ENCODE data around the gene KIF19.

The KIF19 gene

DNA sequence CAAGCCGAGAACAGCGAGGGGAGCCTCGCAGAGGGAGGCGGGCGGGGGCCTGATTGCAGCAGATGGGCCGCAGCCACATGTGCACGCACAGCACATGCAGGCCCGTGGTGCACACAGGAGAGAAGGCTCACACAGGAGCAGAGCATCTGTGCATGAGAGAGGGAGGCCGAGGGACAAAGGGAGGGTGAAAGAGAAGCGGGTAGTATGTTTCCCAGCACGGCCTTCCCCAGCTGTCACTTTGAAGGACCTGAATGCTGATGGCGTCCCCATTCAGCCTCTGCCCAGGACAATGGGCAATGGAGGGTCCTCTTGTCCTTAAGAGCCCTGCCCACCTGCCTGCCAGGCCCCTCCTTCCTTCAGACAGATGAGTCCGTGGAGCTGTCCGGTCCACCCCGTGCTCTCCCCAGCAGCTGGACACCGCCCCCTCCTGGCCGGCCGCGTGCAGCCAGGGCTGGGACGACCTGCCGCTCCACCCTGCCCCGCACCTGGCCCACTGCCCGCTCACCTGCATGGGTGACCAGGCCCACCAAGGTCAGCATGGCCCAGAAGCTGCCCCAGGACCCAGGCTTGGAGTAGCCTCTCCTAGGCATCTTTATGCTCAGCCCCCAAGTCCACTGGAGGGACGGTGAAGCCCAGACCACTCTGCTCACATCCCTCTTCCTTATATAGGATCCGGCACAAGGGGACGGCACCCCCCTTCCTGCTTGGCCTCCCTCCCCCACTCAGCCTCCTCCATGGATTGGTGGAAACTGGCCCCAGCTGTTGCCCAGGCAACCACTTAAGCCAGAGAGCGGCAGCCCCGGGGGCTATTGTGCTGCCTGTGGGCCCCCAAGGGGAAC is 35.4 kb downstream of the KIF19 start, which contains the start of gene BTBD17:
Gene BTBD17, minus strand, starts transcription at position 639 of the 839 bp plus-strand sequence. Its CDS starts 49 bp downstream, at position 590.
- TF ChIP-seq, protein P1, sequence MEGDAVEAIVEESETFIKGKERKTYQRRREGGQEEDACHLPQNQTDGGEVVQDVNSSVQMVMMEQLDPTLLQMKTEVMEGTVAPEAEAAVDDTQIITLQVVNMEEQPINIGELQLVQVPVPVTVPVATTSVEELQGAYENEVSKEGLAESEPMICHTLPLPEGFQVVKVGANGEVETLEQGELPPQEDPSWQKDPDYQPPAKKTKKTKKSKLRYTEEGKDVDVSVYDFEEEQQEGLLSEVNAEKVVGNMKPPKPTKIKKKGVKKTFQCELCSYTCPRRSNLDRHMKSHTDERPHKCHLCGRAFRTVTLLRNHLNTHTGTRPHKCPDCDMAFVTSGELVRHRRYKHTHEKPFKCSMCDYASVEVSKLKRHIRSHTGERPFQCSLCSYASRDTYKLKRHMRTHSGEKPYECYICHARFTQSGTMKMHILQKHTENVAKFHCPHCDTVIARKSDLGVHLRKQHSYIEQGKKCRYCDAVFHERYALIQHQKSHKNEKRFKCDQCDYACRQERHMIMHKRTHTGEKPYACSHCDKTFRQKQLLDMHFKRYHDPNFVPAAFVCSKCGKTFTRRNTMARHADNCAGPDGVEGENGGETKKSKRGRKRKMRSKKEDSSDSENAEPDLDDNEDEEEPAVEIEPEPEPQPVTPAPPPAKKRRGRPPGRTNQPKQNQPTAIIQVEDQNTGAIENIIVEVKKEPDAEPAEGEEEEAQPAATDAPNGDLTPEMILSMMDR (IDR thresholded peaks at IDR 0.05; ENCODE audit: low read depth, low read length, missing control alignments): peak; percentile 60
- Histone ChIP-seq H3K36me3 (replicated peaks) (no peaks in the 10 kb centered on the region), H3K4me3 (ENCODE audit: low read depth, low read length) (no peak within 1 kb of the TSS), H3K27me3 (replicated peaks) (peaks cover 18% of the 10 kb centered on the region), H3K27ac (no peak within 1 kb of the TSS)
- in situ Hi-C loops (cut with HindIII; ENCODE audit: low pct_ligation_motif_present, low sequenced_read_pairs): no loop called here
- DNase-seq: peak; percentile 5

DNA sequence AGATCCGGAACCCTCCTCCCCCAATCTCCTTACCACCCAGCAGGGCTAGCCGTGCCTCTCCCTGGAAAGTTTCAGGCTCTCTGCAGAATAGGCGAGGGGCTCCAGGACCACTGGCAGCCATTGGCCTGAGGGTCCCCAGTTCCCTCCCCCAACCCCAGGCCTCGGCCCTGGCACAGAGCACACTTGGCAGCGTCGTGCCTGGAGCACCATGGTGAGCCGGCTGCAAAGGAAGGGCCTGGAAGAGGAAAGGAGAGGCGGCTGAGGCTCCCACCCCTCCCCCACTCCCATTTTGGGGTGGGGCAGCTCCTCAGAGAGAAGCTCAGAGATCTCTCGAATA is 36.0 kb downstream of the KIF19 start:
- peaks cover 12% of the 10 kb centered on the region for H3K27me3 ChIP-seq (replicated peaks)
- H3K27ac ChIP-seq: no peak overlapping the region
- no peaks in the 10 kb centered on the region for H3K36me3 ChIP-seq (replicated peaks)
- DNase-seq: no peak
- H3K4me3 ChIP-seq (ENCODE audit: low read depth, low read length): no peak overlapping the region
- in situ Hi-C loops (cut with HindIII; ENCODE audit: low pct_ligation_motif_present, low sequenced_read_pairs): no loop called here
- TF ChIP-seq, protein P1 (IDR thresholded peaks at IDR 0.05; ENCODE audit: low read depth, low read length, missing control alignments): no peak

DNA sequence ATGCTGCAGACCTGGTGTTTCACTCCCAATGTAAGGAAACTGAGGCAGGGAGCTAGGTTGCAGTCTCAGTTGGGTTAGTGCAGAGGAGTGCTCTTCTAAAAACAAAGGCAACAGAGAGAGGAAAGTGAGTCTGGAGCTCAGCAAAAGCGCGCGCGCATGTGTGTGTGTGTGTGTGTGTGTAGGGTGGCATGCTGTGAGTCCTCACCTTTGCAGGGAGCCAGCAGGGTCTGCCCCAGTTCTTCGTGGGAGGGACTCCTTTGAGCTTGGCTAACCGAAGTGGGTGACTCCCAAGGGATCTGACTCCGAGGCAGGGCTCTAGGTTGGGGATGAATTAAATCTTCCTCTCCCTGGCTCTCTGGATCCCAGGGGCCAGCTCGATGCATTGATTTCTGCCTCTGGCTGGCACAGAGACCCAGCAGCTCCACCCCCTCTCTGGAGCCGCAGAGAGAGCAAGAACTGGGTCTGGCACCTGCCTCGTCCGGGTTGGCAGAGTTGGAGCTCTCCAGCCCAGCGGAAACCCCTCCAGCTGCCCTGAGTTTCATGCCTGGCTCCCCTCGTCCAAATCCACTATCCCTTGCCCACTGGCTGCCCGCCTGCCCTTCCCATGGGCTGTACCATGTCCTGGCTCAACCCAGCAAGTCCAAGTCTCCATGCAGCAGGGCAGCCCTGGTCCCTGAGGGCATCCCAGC is 36.9 kb downstream of the KIF19 start:
- in situ Hi-C loops (cut with HindIII; ENCODE audit: low pct_ligation_motif_present, low sequenced_read_pairs): no loop called here
- H3K27me3 ChIP-seq (replicated peaks): peaks cover 5% of the 10 kb centered on the region
- H3K36me3 ChIP-seq (replicated peaks): no peaks in the 10 kb centered on the region
- H3K4me3 ChIP-seq (ENCODE audit: low read depth, low read length): no peak overlapping the region
- TF ChIP-seq, protein P1 (IDR thresholded peaks at IDR 0.05; ENCODE audit: low read depth, low read length, missing control alignments): no peak
- H3K27ac ChIP-seq: no peak overlapping the region
- no peak for DNase-seq

DNA sequence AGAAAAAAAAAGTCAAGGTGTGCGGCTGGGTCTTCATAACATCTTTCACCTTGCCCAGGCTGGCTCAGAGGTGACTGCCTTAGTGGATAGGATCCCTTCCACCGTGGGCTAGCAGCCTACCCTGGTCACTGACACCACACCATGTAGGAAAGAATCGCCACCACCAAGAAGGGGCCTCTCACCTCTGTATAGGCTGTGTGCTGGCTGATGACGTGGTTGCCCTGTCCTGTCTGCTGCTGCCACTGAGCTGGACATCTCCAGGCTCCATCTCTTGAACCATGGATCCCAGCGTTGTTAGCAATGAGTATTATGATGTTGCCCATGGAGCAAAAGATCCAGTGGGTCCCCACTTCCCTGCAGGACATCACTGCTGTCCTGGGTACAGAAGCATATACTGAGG is 41.2 kb downstream of the KIF19 start, which contains the start of gene GPR142:
Gene GPR142, plus strand, starts transcription at position 301 of the 400 bp plus-strand sequence. CDS start 2,035 bp downstream, outside the sequence.
- H3K27me3 ChIP-seq (replicated peaks): no peaks in the 10 kb centered on the region
- H3K36me3 ChIP-seq (replicated peaks): no peaks in the 10 kb centered on the region
- TF ChIP-seq, protein P1 (IDR thresholded peaks at IDR 0.05; ENCODE audit: low read depth, low read length, missing control alignments): no peak

DNA sequence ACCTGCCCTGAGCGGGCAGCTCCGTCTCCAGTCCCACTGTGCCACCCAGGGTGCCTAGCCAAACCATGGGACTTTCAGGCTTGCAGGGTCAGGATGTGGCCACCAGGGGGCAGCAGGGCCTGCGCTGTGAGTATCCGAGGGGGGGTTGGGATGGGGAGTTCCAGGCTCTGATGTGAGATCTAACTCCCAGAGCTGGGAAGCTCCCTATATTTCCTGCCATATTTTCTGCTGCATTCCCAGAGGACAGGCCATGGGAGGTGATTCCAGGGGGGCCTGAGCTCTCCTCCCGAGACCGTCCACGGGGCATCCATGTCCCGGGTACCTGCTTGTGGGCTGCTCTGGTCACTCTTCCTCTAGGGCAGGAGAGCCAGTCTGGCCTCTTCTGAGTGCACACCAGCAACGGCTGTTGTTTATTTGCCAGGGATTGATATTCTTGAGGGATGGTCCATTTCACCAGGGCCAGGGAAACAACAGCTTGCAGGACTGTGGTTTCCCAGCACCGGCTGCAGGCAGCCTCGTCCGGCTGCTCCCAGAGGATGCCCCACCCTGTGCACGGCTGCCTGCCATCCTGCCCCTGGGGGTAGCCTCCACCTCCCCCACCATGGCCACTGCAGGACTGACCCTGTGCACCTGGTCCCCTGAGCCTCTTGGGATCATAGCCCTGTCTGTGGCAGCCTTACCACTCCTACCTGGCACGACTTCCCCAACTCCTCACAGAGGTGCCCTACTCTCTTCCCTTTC is 42.5 kb downstream of the KIF19 start:
- DNase-seq: peak; percentile 56
- Histone ChIP-seq H3K4me3 (ENCODE audit: low read depth, low read length) (no peak overlapping the region), H3K27me3 (replicated peaks) (no peaks in the 10 kb centered on the region), H3K36me3 (replicated peaks) (no peaks in the 10 kb centered on the region), H3K27ac (no peak overlapping the region)
- TF ChIP-seq, protein P1 (IDR thresholded peaks at IDR 0.05; ENCODE audit: low read depth, low read length, missing control alignments): peak; percentile 95
- in situ Hi-C loops (cut with HindIII; ENCODE audit: low pct_ligation_motif_present, low sequenced_read_pairs): no loop called here

More for the DNA sequence above, 41.2 kb downstream of the KIF19 start, which contains the start of gene GPR142:
- DNase-seq: no peak
- H3K27ac ChIP-seq: no peak within 1 kb of the TSS
- in situ Hi-C loops (cut with HindIII; ENCODE audit: low pct_ligation_motif_present, low sequenced_read_pairs): no loop called here
- no peak within 1 kb of the TSS for H3K4me3 ChIP-seq (ENCODE audit: low read depth, low read length)
